Activated CD4-positive, alpha-beta T cell treated with anti-CD3 and anti-CD28 coated beads for 36 hours (primary cell): Measurements from ENCODE around the gene SLC1A6. TPM values are rescaled to one million over a fixed set of nuclear protein-coding genes. Genes with fewer than 3 reads are reported as not detected.

Experiments used
- ATAC-seq: fragments of 200-7000 bp; cut with Tn5 transposase; one replicate; pipeline ENCODE4 v1.10.0; 2021; ENCODE audit warnings: mild to moderate bottlenecking, moderate library complexity
- CTCF ChIA-PET: fragments of 350-600 bp; sonication (Branson Sonifier 250); formaldehyde crosslinking; loops from one replicate; lab custom pipeline; 2021; ENCODE audit warnings: antibody characterized with exemption; lab: Charles Lee
- POLR2A ChIA-PET: fragments of 350-600 bp; sonication (Branson Sonifier 250); formaldehyde crosslinking; loops from one replicate; lab custom pipeline; 2021; ENCODE audit warnings: antibody characterized with exemption, inconsistent platforms; lab: Charles Lee
- DNase-seq: peaks from one replicate; pipeline ENCODE4 v3.0.0-alpha.2; 2020
- H3K27ac Mint-ChIP-seq: one replicate; pipeline ENCODE4 v1.8.0; 2021; ENCODE audit warnings: mixed read lengths
- H3K27me3 Mint-ChIP-seq: one replicate; pipeline ENCODE4 v1.8.0; 2021; ENCODE audit warnings: mixed read lengths
- H3K36me3 Mint-ChIP-seq: one replicate; pipeline ENCODE4 v1.8.0; 2021; ENCODE audit warnings: low read depth, mixed read lengths
- H3K4me1 Mint-ChIP-seq: one replicate; pipeline ENCODE4 v1.8.0; 2021; ENCODE audit warnings: mixed read lengths
- H3K4me3 Mint-ChIP-seq: one replicate; pipeline ENCODE4 v1.8.0; 2021; ENCODE audit warnings: mild to moderate bottlenecking, moderate library complexity, mixed read lengths
- H3K9me3 Mint-ChIP-seq: one replicate; pipeline ENCODE4 v1.8.0; 2021; ENCODE audit warnings: low read depth, mixed read lengths
- intact Hi-C, 2 experiments: fragments of 100-400 bp; cut with DNase I in 1 of 2; cut with micrococcal nuclease in 1 of 2; formaldehyde crosslinking; loops; one replicate each; pipeline versions ENCODE4 v1.14.2 to v1.15.1; 2022 to 2024; cut with DNase I, micrococcal nuclease
- total RNA-seq, 2 experiments: library from RNA; stranded (reverse); gene quantifications; one replicate each; pipeline ENCODE4 v1.2.3, GENCODE V29; 2021

Gene SLC1A6
- total RNA-seq, 2 experiments from 2014 or later: not detected

GRCh38 chr19:14992780-14993179 lies 13.1 kb upstream of the SLC1A6 start:
- intact Hi-C loops: no loop called here
- Mint-ChIP-seq H3K27me3 (peaks cover 25% of the 10 kb centered on the region), H3K4me3 (no peak overlapping the region), H3K9me3 (no peaks in the 10 kb centered on the region), H3K36me3 (no peaks in the 10 kb centered on the region), H3K27ac (no peak overlapping the region), H3K4me1 (no peaks in the 10 kb centered on the region)
- no peak for ATAC-seq
- ChIA-PET POLR2A (no interaction called here), CTCF (interaction anchor here (0.5 kb wide), 1 partner anchor 99 kb away, joined by 4 read pairs; no protein-coding TSS in a partner anchor)
- DNase-seq: no peak

DNA sequence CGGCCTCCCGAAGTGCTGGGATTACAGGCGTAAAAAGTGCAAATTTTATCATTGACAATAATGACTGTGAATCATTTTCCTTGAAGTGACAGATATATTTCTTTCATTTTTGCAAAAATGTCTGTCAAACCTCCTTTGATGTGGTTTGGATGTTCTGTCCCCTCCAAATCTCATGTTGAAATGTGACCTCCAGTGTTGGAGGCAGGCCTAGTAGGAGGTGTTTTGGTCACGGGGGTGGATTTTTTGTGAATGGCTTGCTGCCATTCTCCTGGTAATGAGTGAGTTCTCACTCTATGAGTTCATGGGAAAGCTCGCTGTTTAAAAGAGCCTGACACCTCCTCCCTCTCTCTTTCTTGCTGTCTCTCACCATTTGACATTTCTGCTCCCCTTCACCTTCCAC lies 5.5 kb upstream of the SLC1A6 start:
- H3K9me3 Mint-ChIP-seq: no peaks in the 10 kb centered on the region
- CTCF ChIA-PET: interaction anchor here (1.3 kb wide), 1 partner anchor 199 kb away, joined by 3 read pairs; no protein-coding TSS in a partner anchor
- no peak overlapping the region for H3K4me3 Mint-ChIP-seq
- no peaks in the 10 kb centered on the region for H3K36me3 Mint-ChIP-seq
- DNase-seq: peak; percentile 31
- intact Hi-C loops: no loop called here
- POLR2A ChIA-PET: no interaction called here
- no peak overlapping the region for H3K27ac Mint-ChIP-seq
- no peaks in the 10 kb centered on the region for H3K4me1 Mint-ChIP-seq
- no peak for ATAC-seq
- peaks cover 19% of the 10 kb centered on the region for H3K27me3 Mint-ChIP-seq

- Mint-ChIP-seq H3K4me1 (peaks cover 5% of the 10 kb centered on the region), H3K27me3 (peaks cover 40% of the 10 kb centered on the region), H3K27ac (no peak overlapping the region), H3K9me3 (no peaks in the 10 kb centered on the region), H3K36me3 (no peaks in the 10 kb centered on the region), H3K4me3 (no peak overlapping the region)
- DNase-seq (no peak), ATAC-seq (no peak)
- POLR2A ChIA-PET: no interaction called here
- CTCF ChIA-PET: no interaction called here
- intact Hi-C loops: no loop called here
Observed at GRCh38 chr19:14978161-14978776, 1.4 kb downstream of the SLC1A6 start.

DNA sequence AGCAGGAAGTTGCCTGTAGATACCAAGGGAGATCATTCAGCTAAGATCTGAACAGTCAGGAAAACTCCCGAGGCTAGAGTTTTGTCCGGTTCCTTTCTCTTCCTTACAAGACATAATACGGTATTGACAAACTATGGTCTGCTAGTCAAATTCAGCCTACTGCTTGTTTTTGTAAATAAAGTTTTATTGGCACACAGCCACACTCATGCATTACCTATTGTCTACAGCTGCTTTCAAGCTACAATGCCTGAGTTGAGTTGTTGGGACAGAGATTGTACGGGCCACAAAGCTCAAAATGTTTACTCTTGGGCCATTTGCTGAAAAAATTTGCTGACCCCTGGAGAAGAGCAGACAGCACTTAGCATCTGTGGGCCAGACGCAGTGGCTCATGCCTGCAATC lies 2.5 kb downstream of the SLC1A6 start:
- intact Hi-C loops: no loop called here
- no peaks in the 10 kb centered on the region for H3K36me3 Mint-ChIP-seq
- CTCF ChIA-PET: interaction anchor here (0.6 kb wide), 1 partner anchor 14 kb away, joined by 3 read pairs; no protein-coding TSS in a partner anchor
- ATAC-seq (no peak), DNase-seq (no peak)
- POLR2A ChIA-PET: no interaction called here
- no peak overlapping the region for H3K27ac Mint-ChIP-seq
- H3K9me3 Mint-ChIP-seq: no peaks in the 10 kb centered on the region
- H3K4me1 Mint-ChIP-seq: peaks cover 5% of the 10 kb centered on the region
- peaks cover 43% of the 10 kb centered on the region for H3K27me3 Mint-ChIP-seq
- no peak overlapping the region for H3K4me3 Mint-ChIP-seq

DNA sequence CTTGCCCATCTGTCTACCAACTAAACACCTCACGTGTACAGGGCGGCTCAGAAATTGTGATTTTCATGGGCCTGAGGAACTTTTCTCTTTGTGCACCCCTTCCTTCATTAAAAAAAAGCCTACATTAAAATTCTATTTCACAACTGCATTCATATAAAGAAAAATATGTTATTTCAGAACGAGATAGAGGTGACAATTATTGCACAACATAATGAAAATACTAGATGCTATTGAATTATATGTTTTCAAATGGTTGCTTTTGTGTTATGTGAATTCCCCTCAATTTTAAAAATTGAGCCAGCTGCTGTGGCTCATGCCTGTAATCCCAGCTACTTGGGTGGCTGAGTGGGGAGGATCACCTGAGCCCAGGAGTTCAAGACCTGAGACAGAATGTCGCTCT lies 5.2 kb downstream of the SLC1A6 start:
- ChIA-PET CTCF (no interaction called here), POLR2A (no interaction called here)
- Mint-ChIP-seq H3K27me3 (peaks cover 31% of the 10 kb centered on the region), H3K36me3 (no peaks in the 10 kb centered on the region), H3K9me3 (no peaks in the 10 kb centered on the region), H3K4me3 (no peak overlapping the region), H3K27ac (no peak overlapping the region), H3K4me1 (peaks cover 5% of the 10 kb centered on the region)
- no peak for ATAC-seq
- intact Hi-C loops: no loop called here
- DNase-seq: no peak

DNA sequence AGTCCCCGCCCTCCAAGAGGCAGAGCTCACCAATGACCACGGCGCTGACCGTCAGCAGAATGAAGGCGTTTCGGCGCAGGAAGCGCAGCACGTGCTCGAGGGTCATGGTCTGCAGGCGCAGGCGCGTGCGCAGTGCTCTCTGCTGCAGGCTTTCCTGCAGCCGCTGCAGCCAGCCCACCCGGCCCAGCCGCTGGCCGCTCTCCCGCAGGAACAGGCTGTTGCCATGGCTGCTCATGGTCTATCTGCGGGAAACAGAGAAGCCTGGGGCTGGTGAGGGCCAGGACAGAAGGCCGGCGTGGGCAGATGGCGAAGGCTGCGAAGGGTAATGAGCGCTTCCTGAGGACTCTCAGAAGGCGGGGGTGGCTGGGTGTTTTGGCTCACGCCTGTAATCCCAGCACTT lies 7.0 kb downstream of the SLC1A6 start:
- no peaks in the 10 kb centered on the region for H3K36me3 Mint-ChIP-seq
- POLR2A ChIA-PET: no interaction called here
- DNase-seq (no peak), ATAC-seq (no peak)
- H3K4me3 Mint-ChIP-seq: no peak overlapping the region
- H3K27ac Mint-ChIP-seq: no peak overlapping the region
- no peaks in the 10 kb centered on the region for H3K9me3 Mint-ChIP-seq
- H3K27me3 Mint-ChIP-seq: peaks cover 23% of the 10 kb centered on the region
- intact Hi-C loops: no loop called here
- CTCF ChIA-PET: no interaction called here
- no peaks in the 10 kb centered on the region for H3K4me1 Mint-ChIP-seq

- intact Hi-C loops: no loop called here
- no peaks in the 10 kb centered on the region for H3K36me3 Mint-ChIP-seq
- ChIA-PET POLR2A (no interaction called here), CTCF (no interaction called here)
- H3K9me3 Mint-ChIP-seq: no peaks in the 10 kb centered on the region
- ATAC-seq: no peak
- H3K27me3 Mint-ChIP-seq: peaks cover 17% of the 10 kb centered on the region
- DNase-seq: no peak
- H3K4me1 Mint-ChIP-seq: no peaks in the 10 kb centered on the region
- no peak overlapping the region for H3K27ac Mint-ChIP-seq
- H3K4me3 Mint-ChIP-seq: no peak overlapping the region
Observed at GRCh38 chr19:14971474-14971873, 8.2 kb downstream of the SLC1A6 start.

DNA sequence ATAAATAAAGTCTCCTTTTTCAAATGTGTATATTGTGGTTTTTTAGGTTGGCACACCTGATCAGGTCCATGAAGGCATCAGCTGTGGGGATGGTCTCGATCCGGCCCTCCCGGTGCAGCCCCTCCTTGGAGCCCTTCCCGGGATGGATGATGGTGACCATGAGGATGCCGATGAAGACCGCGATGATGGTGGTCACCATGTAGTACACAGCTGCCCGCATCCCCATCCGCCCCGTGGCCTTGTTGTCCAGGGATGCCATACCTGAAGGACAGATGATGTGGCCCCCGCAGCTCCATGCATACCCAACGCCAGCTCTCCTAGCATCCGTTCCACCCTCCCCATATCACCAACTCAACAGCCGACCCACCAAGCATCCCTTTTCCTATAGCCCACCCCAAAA lies 11.4 kb downstream of the SLC1A6 start:
- POLR2A ChIA-PET: interaction anchor here (0.5 kb wide), 1 partner anchor 30 kb away, joined by 4 read pairs; no protein-coding TSS in a partner anchor
- intact Hi-C loops: no loop called here
- no peak overlapping the region for H3K27ac Mint-ChIP-seq
- ATAC-seq: no peak
- peaks cover 13% of the 10 kb centered on the region for H3K27me3 Mint-ChIP-seq
- no peaks in the 10 kb centered on the region for H3K4me1 Mint-ChIP-seq
- H3K36me3 Mint-ChIP-seq: no peaks in the 10 kb centered on the region
- no peak for DNase-seq
- no peaks in the 10 kb centered on the region for H3K9me3 Mint-ChIP-seq
- CTCF ChIA-PET: no interaction called here
- no peak overlapping the region for H3K4me3 Mint-ChIP-seq

GRCh38 chr19:14961956-14962685 lies 17.5 kb downstream of the SLC1A6 start:
- Mint-ChIP-seq H3K4me1 (no peaks in the 10 kb centered on the region), H3K9me3 (peaks cover 10% of the 10 kb centered on the region), H3K27me3 (peaks cover 8% of the 10 kb centered on the region), H3K36me3 (no peaks in the 10 kb centered on the region), H3K4me3 (no peak overlapping the region), H3K27ac (no peak overlapping the region)
- DNase-seq (no peak), ATAC-seq (no peak)
- intact Hi-C loops: no loop called here
- ChIA-PET POLR2A (no interaction called here), CTCF (no interaction called here)

GRCh38 chr19:14959263-14959662 lies 20.4 kb downstream of the SLC1A6 start:
- Mint-ChIP-seq H3K4me1 (no peaks in the 10 kb centered on the region), H3K9me3 (peaks cover 14% of the 10 kb centered on the region), H3K4me3 (no peak overlapping the region), H3K27ac (no peak overlapping the region), H3K27me3 (peaks cover 12% of the 10 kb centered on the region), H3K36me3 (no peaks in the 10 kb centered on the region)
- DNase-seq (no peak), ATAC-seq (no peak)
- ChIA-PET CTCF (no interaction called here), POLR2A (no interaction called here)
- intact Hi-C loops: no loop called here

DNA sequence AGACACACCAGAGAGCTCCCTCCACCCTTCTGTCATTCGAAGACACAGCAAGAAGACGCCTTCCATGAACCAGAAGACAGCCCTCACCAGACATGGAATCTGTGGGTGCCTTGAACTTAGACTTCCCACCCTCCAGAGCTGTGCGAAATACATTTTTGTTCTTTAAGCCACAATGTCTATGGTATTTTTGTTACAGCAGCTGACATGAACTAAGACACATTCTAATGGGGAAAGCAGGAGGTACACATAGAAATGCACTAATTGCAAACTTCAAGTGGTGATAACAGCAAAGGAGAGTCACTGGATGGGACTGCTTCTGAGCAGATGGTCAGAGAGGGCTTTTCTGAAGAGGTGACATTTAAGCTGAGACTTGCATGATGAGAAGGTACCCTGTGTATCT lies 22.2 kb downstream of the SLC1A6 start:
- CTCF ChIA-PET: no interaction called here
- ATAC-seq (no peak), DNase-seq (no peak)
- intact Hi-C loops: no loop called here
- Mint-ChIP-seq H3K36me3 (no peaks in the 10 kb centered on the region), H3K27me3 (peaks cover 11% of the 10 kb centered on the region), H3K4me1 (no peaks in the 10 kb centered on the region), H3K27ac (no peak overlapping the region), H3K4me3 (no peak overlapping the region), H3K9me3 (peaks cover 14% of the 10 kb centered on the region)
- POLR2A ChIA-PET: no interaction called here

GRCh38 chr19:14954071-14954655 lies 25.5 kb downstream of the SLC1A6 start:
- Mint-ChIP-seq H3K9me3 (peaks cover 10% of the 10 kb centered on the region), H3K27ac (no peak overlapping the region), H3K27me3 (peaks cover 7% of the 10 kb centered on the region), H3K4me1 (no peaks in the 10 kb centered on the region), H3K36me3 (no peaks in the 10 kb centered on the region), H3K4me3 (no peak overlapping the region)
- DNase-seq (peak; percentile 21), ATAC-seq (no peak)
- POLR2A ChIA-PET: no interaction called here
- intact Hi-C loops: no loop called here
- CTCF ChIA-PET: no interaction called here
